ENCODE data around the gene GLB1L2.

The GLB1L2 gene

DNA sequence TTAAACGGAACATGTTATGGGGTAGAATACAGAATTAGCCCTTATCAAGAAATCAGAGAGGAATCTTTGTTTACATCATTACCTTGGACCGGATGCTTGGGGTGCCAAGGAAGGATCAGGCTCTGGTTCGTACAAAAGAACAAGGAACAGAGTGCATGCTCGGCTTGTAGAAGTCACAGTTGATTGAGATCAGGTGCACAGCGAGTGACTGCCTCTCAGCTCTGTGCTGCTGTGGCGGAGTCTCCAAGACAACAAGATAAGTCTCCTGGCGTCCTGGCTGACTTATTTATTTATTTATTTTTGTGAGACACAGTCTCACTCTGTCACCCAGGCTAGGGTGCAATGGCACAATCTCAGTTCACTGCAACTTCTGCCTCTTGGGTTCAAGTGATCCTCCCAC, 31.8 kb downstream of the GLB1L2 start:
- Histone ChIP-seq H3K9ac (ENCODE audit: insufficient read length) (no peak overlapping the region), H3K4me3 (no peak overlapping the region), H3K9me3 (ENCODE audit: low read depth, low read length) (no peaks in the 10 kb centered on the region), H3K36me3 (ENCODE audit: insufficient read depth, low read length) (peaks cover 4% of the 10 kb centered on the region; the same call in 1 of the 2 replicates), H3K27ac (no peak overlapping the region)
- TF ChIP-seq EZH2 (IDR thresholded peaks at IDR 0.05): no peak
- no peak for TF ChIP-seq FOXP2 (optimal IDR thresholded peaks at IDR 0.05; ENCODE audit: control extremely low read depth, extremely low read length, insufficient read depth)
- no peak for TF ChIP-seq POLR2AphosphoS5 (IDR thresholded peaks at IDR 0.05; ENCODE audit: borderline replicate concordance, low read depth, low read length)
- no peak for DNase-seq (ENCODE audit: low read depth, low spot score)

- Histone ChIP-seq H3K4me3 (no peak overlapping the region), H3K9ac (ENCODE audit: insufficient read length) (no peak overlapping the region), H3K27ac (no peak overlapping the region), H3K36me3 (ENCODE audit: insufficient read depth, low read length) (peaks cover 4% of the 10 kb centered on the region; the same call in 1 of the 2 replicates), H3K9me3 (ENCODE audit: low read depth, low read length) (no peaks in the 10 kb centered on the region)
- TF ChIP-seq EZH2 (IDR thresholded peaks at IDR 0.05): no peak
- TF ChIP-seq POLR2AphosphoS5 (IDR thresholded peaks at IDR 0.05; ENCODE audit: borderline replicate concordance, low read depth, low read length): no peak
- no peak for TF ChIP-seq FOXP2 (optimal IDR thresholded peaks at IDR 0.05; ENCODE audit: control extremely low read depth, extremely low read length, insufficient read depth)
- no peak for DNase-seq (ENCODE audit: low read depth, low spot score)
These were observed 32.5 kb downstream of the GLB1L2 start for GRCh38 chr11:134364261-134364660.

GRCh38 chr11:134365011-134365925, 33.5 kb downstream of the GLB1L2 start:
- H3K27ac ChIP-seq: no peak overlapping the region
- no peak for TF ChIP-seq POLR2AphosphoS5 (IDR thresholded peaks at IDR 0.05; ENCODE audit: borderline replicate concordance, low read depth, low read length)
- TF ChIP-seq FOXP2 (optimal IDR thresholded peaks at IDR 0.05; ENCODE audit: control extremely low read depth, extremely low read length, insufficient read depth): no peak
- TF ChIP-seq EZH2 (IDR thresholded peaks at IDR 0.05): no peak
- no peak for DNase-seq (ENCODE audit: low read depth, low spot score)
- H3K9ac ChIP-seq (ENCODE audit: insufficient read length): no peak overlapping the region
- no peaks in the 10 kb centered on the region for H3K9me3 ChIP-seq (ENCODE audit: low read depth, low read length)
- no peaks in the 10 kb centered on the region; the same call in 1 of the 2 replicates for H3K36me3 ChIP-seq (ENCODE audit: insufficient read depth, low read length)
- H3K4me3 ChIP-seq: no peak overlapping the region

GRCh38 chr11:134366254-134366653, 34.5 kb downstream of the GLB1L2 start:
- no peak for DNase-seq (ENCODE audit: low read depth, low spot score)
- Histone ChIP-seq H3K27ac (no peak overlapping the region), H3K9me3 (ENCODE audit: low read depth, low read length) (no peaks in the 10 kb centered on the region), H3K36me3 (ENCODE audit: insufficient read depth, low read length) (peaks cover under 1% of the 10 kb centered on the region; the same call in 1 of the 2 replicates), H3K4me3 (no peak overlapping the region), H3K9ac (ENCODE audit: insufficient read length) (no peak overlapping the region)
- TF ChIP-seq POLR2AphosphoS5 (IDR thresholded peaks at IDR 0.05; ENCODE audit: borderline replicate concordance, low read depth, low read length): no peak
- no peak for TF ChIP-seq FOXP2 (optimal IDR thresholded peaks at IDR 0.05; ENCODE audit: control extremely low read depth, extremely low read length, insufficient read depth)
- TF ChIP-seq EZH2 (IDR thresholded peaks at IDR 0.05): no peak

- no peak for DNase-seq (ENCODE audit: low read depth, low spot score)
These were observed 36.0 kb downstream of the GLB1L2 start for GRCh38 chr11:134367781-134368180.

GRCh38 chr11:134369656-134370525, 38.1 kb downstream of the GLB1L2 start:
- H3K36me3 ChIP-seq (ENCODE audit: insufficient read depth, low read length): peaks cover 3% of the 10 kb centered on the region; the same call in 1 of the 2 replicates
- no peak overlapping the region for H3K9ac ChIP-seq (ENCODE audit: insufficient read length)
- TF ChIP-seq POLR2AphosphoS5 (IDR thresholded peaks at IDR 0.05; ENCODE audit: borderline replicate concordance, low read depth, low read length) (no peak), FOXP2 (optimal IDR thresholded peaks at IDR 0.05; ENCODE audit: control extremely low read depth, extremely low read length, insufficient read depth) (no peak), EZH2 (IDR thresholded peaks at IDR 0.05) (no peak)
- DNase-seq (ENCODE audit: low read depth, low spot score): no peak
- no peaks in the 10 kb centered on the region for H3K9me3 ChIP-seq (ENCODE audit: low read depth, low read length)
- no peak overlapping the region for H3K4me3 ChIP-seq
- H3K27ac ChIP-seq: no peak overlapping the region

More at GRCh38 chr11:134367781-134368180, 36.0 kb downstream of the GLB1L2 start:
- Histone ChIP-seq H3K9me3 (ENCODE audit: low read depth, low read length) (no peaks in the 10 kb centered on the region), H3K9ac (ENCODE audit: insufficient read length) (no peak overlapping the region), H3K4me3 (no peak overlapping the region), H3K36me3 (ENCODE audit: insufficient read depth, low read length) (peaks cover 3% of the 10 kb centered on the region; the same call in 1 of the 2 replicates), H3K27ac (no peak overlapping the region)
- TF ChIP-seq POLR2AphosphoS5 (IDR thresholded peaks at IDR 0.05; ENCODE audit: borderline replicate concordance, low read depth, low read length) (no peak), FOXP2 (optimal IDR thresholded peaks at IDR 0.05; ENCODE audit: control extremely low read depth, extremely low read length, insufficient read depth) (no peak), EZH2 (IDR thresholded peaks at IDR 0.05) (no peak)

GRCh38 chr11:134370526-134371435, 39.0 kb downstream of the GLB1L2 start:
- DNase-seq (ENCODE audit: low read depth, low spot score): no peak
- Histone ChIP-seq H3K9me3 (ENCODE audit: low read depth, low read length) (no peaks in the 10 kb centered on the region), H3K9ac (ENCODE audit: insufficient read length) (no peak overlapping the region), H3K4me3 (no peak overlapping the region), H3K36me3 (ENCODE audit: insufficient read depth, low read length) (peaks cover 3% of the 10 kb centered on the region; the same call in 1 of the 2 replicates), H3K27ac (no peak overlapping the region)
- TF ChIP-seq POLR2AphosphoS5 (IDR thresholded peaks at IDR 0.05; ENCODE audit: borderline replicate concordance, low read depth, low read length) (no peak), EZH2 (IDR thresholded peaks at IDR 0.05) (no peak), FOXP2 (optimal IDR thresholded peaks at IDR 0.05; ENCODE audit: control extremely low read depth, extremely low read length, insufficient read depth) (no peak)

Data from SK-N-MC (cell line).